ES-I3 (cell line): ENCODE results near the gene ATP10A.
"Not testable (repeated sequence)": the region's sequence is repeated elsewhere in the genome, so short reads cannot be mapped to it uniquely, and the experiment has no call there.

Experiments used
- H3K36me3 ChIP-seq: 2 replicates; pipeline ENCODE4 v1.6.1; 2013; ENCODE audit warnings: mild to moderate bottlenecking, low read length, control low read depth, moderate library complexity; ENCODE audit not compliant: insufficient read depth
- H3K4me1 ChIP-seq: 2 replicates; pipeline ENCODE4 v1.6.1; 2013; ENCODE audit warnings: mild to moderate bottlenecking, control low read depth, low read length; ENCODE audit not compliant: insufficient read depth
- H3K9ac ChIP-seq: 2 replicates; pipeline ENCODE4 v1.6.1; 2013; ENCODE audit warnings: low read depth, mild to moderate bottlenecking, low read length, moderate library complexity
- H3K9me3 ChIP-seq: 2 replicates; pipeline ENCODE4 v1.6.1; 2013; ENCODE audit warnings: mild to moderate bottlenecking, low read length, moderate library complexity; ENCODE audit not compliant: control insufficient read depth, insufficient read depth

Gene ATP10A

GRCh38 chr15:25767356-25768151, 95.6 kb downstream of the ATP10A start:
- Histone ChIP-seq H3K9me3 (no peaks in the 10 kb centered on the region), H3K36me3 (no peaks in the 10 kb centered on the region), H3K4me1 (no peaks in the 10 kb centered on the region), H3K9ac (no peak overlapping the region)

DNA sequence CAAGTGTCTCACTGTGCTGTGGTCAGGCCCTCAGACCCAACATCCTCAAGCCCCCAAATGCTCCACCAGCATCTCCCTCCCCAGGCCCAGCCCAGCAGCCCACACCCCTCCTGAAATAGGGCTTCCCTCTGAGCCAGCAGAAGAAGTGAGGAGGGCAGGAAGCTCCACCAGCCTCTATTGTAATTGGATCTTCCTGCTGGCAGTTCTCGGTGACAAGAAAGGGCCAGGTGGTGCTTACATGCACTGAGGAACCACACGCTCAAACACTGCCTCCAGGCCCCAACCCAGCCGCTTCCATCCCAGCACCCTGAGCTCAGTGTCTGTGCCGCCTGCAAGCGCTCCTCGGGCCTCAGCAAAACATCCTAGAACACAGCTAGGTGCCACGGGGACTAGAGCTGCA, 96.7 kb downstream of the ATP10A start:
- no peaks in the 10 kb centered on the region for H3K36me3 ChIP-seq
- H3K9me3 ChIP-seq: no peaks in the 10 kb centered on the region
- H3K4me1 ChIP-seq: no peaks in the 10 kb centered on the region
- no peak overlapping the region for H3K9ac ChIP-seq

GRCh38 chr15:25764980-25765735, 98.0 kb downstream of the ATP10A start:
- Histone ChIP-seq H3K9me3 (no peaks in the 10 kb centered on the region), H3K9ac (no peak overlapping the region), H3K36me3 (no peaks in the 10 kb centered on the region), H3K4me1 (no peaks in the 10 kb centered on the region)

- no peaks in the 10 kb centered on the region for H3K4me1 ChIP-seq
- H3K9ac ChIP-seq: no peak overlapping the region
- no peaks in the 10 kb centered on the region for H3K9me3 ChIP-seq
Measured at GRCh38 chr15:25763954-25764353, 99.2 kb downstream of the ATP10A start.

GRCh38 chr15:25763331-25763751, 99.8 kb downstream of the ATP10A start:
- Histone ChIP-seq H3K9ac (no peak overlapping the region), H3K36me3 (no peaks in the 10 kb centered on the region), H3K9me3 (no peaks in the 10 kb centered on the region), H3K4me1 (no peaks in the 10 kb centered on the region)

More at GRCh38 chr15:25763954-25764353, 99.2 kb downstream of the ATP10A start:
- H3K36me3 ChIP-seq: no peaks in the 10 kb centered on the region

- H3K9me3 ChIP-seq: no peaks in the 10 kb centered on the region
- H3K4me1 ChIP-seq: no peaks in the 10 kb centered on the region
- H3K9ac ChIP-seq: no peak overlapping the region
- no peaks in the 10 kb centered on the region for H3K36me3 ChIP-seq
Measured at GRCh38 chr15:25761971-25762662, 101.0 kb downstream of the ATP10A start.

- H3K9me3 ChIP-seq: no peaks in the 10 kb centered on the region
- H3K9ac ChIP-seq: no peak overlapping the region
- H3K36me3 ChIP-seq: no peaks in the 10 kb centered on the region
- no peaks in the 10 kb centered on the region for H3K4me1 ChIP-seq
Measured at GRCh38 chr15:25759421-25759820, 103.7 kb downstream of the ATP10A start.

DNA sequence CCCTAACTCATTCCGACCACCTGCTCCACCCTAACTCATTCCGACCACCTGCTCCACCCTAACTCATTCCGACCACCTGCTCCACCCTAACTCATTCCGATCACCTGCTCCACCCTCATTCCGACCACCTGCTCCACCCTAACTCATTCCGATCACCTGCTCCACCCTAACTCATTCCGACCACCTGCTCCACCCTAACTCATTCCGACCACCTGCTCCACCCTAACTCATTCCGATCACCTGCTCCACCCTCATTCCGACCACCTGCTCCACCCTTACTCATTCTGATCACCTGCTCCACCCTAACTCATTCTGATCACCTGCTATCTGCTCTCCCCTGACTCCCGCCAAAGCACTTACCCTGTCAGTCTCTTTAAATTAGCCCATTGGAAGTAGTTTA, 104.5 kb downstream of the ATP10A start:
- H3K4me1 ChIP-seq, H3K36me3 ChIP-seq, H3K9ac ChIP-seq, H3K9me3 ChIP-seq: not testable (repeated sequence)

DNA sequence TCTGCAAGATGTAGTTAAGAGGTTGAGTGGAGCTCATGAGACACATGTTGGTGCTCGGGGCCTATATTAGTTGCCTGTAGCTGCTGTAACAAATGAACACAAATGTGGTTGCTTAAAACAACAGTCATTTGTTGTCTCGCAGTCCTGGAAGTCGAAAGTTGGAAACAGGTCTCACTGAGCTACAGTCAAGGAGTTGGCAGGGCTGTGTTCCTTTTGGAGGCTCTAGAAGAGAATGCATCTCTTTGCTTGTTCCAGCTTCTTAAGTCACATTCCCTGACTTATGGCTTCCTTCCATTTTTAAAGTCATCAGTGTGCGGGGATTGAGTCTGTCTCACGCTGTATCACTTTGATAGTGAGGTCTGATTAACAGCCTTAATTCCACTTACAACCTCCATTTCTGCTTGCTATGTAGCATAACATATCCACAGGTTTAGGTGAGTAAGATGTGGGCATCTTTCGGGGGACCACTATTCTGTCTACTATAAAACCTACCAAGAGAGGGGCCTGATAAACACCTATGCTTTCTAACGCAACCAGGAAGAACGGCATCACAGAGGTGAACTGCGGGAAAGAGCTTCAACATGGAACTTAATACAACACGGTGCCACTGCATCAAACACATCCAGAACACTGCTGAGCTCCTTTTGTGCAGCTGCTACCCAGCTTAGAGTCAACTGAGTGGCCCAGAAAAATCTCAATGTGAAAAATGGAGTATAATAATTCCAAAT, 119.4 kb downstream of the ATP10A start:
- Histone ChIP-seq H3K36me3 (no peaks in the 10 kb centered on the region), H3K4me1 (no peaks in the 10 kb centered on the region), H3K9me3 (no peaks in the 10 kb centered on the region), H3K9ac (no peak overlapping the region)

- no peaks in the 10 kb centered on the region for H3K4me1 ChIP-seq
- H3K36me3 ChIP-seq: no peaks in the 10 kb centered on the region
- H3K9me3 ChIP-seq: no peaks in the 10 kb centered on the region
- H3K9ac ChIP-seq: no peak overlapping the region
Measured at GRCh38 chr15:25742776-25743547, 120.2 kb downstream of the ATP10A start.

DNA sequence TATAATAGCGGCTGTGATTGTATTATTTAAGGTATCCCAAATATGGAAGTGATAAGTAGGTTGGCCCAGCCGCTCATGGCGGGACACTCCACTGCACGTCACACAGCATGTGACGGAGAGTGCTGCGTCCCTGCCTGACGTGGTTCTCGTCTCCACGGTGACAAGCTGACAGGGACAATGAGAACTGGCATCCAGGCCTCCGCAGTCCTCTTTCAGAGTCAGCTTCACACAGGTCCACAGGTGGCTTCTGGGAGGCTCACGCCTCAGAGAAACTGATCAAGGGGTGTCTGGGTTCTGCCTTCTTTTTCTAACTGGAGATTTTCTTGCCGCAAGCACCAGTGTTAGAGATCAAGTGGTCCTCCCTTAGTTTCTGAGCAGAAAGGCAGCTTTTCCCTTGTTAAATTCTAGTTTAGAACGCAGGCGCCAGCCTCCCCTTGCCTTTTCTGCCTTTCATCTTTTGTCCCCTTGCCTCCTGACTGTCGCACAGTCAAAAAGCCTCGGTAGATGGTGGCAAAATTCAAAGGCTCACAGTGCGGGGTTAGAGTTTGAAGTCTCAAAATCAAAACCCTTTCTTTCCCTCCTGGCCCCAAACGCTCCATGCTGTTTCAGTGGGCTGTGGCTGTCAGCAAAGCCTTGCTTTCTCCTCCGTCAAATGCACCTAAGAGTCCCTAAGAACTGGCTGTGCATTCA, 120.9 kb downstream of the ATP10A start:
- Histone ChIP-seq H3K9ac (no peak overlapping the region), H3K36me3 (no peaks in the 10 kb centered on the region), H3K4me1 (no peaks in the 10 kb centered on the region), H3K9me3 (no peaks in the 10 kb centered on the region)

- no peaks in the 10 kb centered on the region for H3K9me3 ChIP-seq
- no peak overlapping the region for H3K9ac ChIP-seq
- no peaks in the 10 kb centered on the region for H3K4me1 ChIP-seq
- H3K36me3 ChIP-seq: no peaks in the 10 kb centered on the region
Measured at GRCh38 chr15:25741256-25741580, 121.9 kb downstream of the ATP10A start.
